NT2/D1 (cell line): ENCODE data around the gene PRPF6.

Experiments
- SUZ12 ChIP-seq: IDR thresholded peaks from 2 replicates; pipeline ENCODE4 v1.6.1; 2011; ENCODE audit not compliant: insufficient read length, insufficient read depth; ENCODE audit errors: extremely low read depth
- YY1 ChIP-seq: IDR thresholded peaks from 2 replicates; pipeline ENCODE4 v1.6.1; 2011; ENCODE audit not compliant: insufficient read length, insufficient read depth
- ZNF274 ChIP-seq: IDR thresholded peaks from 2 replicates; pipeline ENCODE4 v1.6.1; 2011; ENCODE audit warnings: mild to moderate bottlenecking, low read depth, low read length

- TF ChIP-seq YY1 (no peak), ZNF274 (no peak), SUZ12 (no peak)
Observed at GRCh38 chr20:64068386-64069208, 87.7 kb downstream of the PRPF6 start.
